HL-60 (cell line): ENCODE measurements around the gene PRR5.

Experiments
- DNase-seq, 2 experiments: peaks; one replicate each; pipeline ENCODE4 v3.0.0-alpha.2; 2010 to 2020; ENCODE audit warnings: low read depth in 1 of 2, low spot score in 1 of 2
- H3K27ac ChIP-seq: fragments of 250-450 bp; sonication (Bioruptor Pico); replicated peaks from 2 replicates; pipeline ENCODE4 v1.5.1; 2020; ENCODE audit warnings: mild to moderate bottlenecking, moderate library complexity
- H3K27me3 ChIP-seq: fragments of 250-450 bp; sonication (Bioruptor Pico); 2 replicates; pipeline ENCODE4 v1.5.1; 2021; ENCODE audit warnings: mild to moderate bottlenecking, moderate library complexity; ENCODE audit not compliant: insufficient read depth, poor library complexity, severe bottlenecking
- H3K4me3 ChIP-seq: replicated peaks from 2 replicates; pipeline ENCODE4 v1.5.1; 2011; ENCODE audit warnings: mild to moderate bottlenecking, control low read depth, low read length; ENCODE audit not compliant: insufficient read depth
- GABPA ChIP-seq: IDR thresholded peaks from 2 replicates; pipeline ENCODE4 v1.6.1; 2012; ENCODE audit warnings: low read depth
- POLR2AphosphoS5 ChIP-seq: IDR thresholded peaks from 2 replicates; pipeline ENCODE4 v1.6.1; 2012; ENCODE audit warnings: low read depth
- REST ChIP-seq: IDR thresholded peaks from 2 replicates; pipeline ENCODE4 v1.6.1; 2012; ENCODE audit warnings: low read depth; ENCODE audit not compliant: insufficient replicate concordance
- SPI1 ChIP-seq: IDR thresholded peaks from 2 replicates; pipeline ENCODE4 v1.6.1; 2012; ENCODE audit warnings: low read depth, mild to moderate bottlenecking, borderline replicate concordance
- TF ChIP-seq, protein P1 (sequence below): IDR thresholded peaks from one replicate; pipeline ENCODE4 v1.5.1; 2011; ENCODE audit warnings: low read length, control low read depth, inconsistent platforms; ENCODE audit not compliant: insufficient read depth

PRR5 gene

DNA sequence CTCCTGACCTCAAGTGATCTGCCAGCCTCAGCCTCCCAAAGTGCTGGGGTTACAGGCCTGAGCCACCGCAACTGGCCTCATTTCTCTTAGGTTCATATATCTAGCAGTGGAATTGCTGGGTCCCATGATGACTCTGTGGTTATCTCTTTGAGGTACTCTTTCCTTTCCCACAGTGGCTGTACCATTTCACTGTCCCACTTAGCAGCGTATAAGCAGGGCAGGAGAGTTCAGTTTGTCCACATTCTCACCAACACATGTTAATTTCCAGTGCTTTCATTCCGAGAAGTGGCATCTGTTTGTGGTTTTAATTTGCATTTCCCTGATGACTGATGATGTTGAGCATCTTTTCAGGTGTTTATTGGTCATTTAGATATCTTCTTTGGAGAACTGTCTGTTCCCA, 16.4 kb downstream of the PRR5 start:
- no peaks in the 10 kb centered on the region for H3K27me3 ChIP-seq
- no peak overlapping the region for H3K27ac ChIP-seq
- no peak overlapping the region for H3K4me3 ChIP-seq
- no peak for TF ChIP-seq SPI1
- TF ChIP-seq GABPA, result no peak
- TF ChIP-seq POLR2AphosphoS5, result no peak
- no peak for TF ChIP-seq REST
- TF ChIP-seq, protein P1, sequence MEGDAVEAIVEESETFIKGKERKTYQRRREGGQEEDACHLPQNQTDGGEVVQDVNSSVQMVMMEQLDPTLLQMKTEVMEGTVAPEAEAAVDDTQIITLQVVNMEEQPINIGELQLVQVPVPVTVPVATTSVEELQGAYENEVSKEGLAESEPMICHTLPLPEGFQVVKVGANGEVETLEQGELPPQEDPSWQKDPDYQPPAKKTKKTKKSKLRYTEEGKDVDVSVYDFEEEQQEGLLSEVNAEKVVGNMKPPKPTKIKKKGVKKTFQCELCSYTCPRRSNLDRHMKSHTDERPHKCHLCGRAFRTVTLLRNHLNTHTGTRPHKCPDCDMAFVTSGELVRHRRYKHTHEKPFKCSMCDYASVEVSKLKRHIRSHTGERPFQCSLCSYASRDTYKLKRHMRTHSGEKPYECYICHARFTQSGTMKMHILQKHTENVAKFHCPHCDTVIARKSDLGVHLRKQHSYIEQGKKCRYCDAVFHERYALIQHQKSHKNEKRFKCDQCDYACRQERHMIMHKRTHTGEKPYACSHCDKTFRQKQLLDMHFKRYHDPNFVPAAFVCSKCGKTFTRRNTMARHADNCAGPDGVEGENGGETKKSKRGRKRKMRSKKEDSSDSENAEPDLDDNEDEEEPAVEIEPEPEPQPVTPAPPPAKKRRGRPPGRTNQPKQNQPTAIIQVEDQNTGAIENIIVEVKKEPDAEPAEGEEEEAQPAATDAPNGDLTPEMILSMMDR, result no peak
- DNase-seq, result no peak

DNA sequence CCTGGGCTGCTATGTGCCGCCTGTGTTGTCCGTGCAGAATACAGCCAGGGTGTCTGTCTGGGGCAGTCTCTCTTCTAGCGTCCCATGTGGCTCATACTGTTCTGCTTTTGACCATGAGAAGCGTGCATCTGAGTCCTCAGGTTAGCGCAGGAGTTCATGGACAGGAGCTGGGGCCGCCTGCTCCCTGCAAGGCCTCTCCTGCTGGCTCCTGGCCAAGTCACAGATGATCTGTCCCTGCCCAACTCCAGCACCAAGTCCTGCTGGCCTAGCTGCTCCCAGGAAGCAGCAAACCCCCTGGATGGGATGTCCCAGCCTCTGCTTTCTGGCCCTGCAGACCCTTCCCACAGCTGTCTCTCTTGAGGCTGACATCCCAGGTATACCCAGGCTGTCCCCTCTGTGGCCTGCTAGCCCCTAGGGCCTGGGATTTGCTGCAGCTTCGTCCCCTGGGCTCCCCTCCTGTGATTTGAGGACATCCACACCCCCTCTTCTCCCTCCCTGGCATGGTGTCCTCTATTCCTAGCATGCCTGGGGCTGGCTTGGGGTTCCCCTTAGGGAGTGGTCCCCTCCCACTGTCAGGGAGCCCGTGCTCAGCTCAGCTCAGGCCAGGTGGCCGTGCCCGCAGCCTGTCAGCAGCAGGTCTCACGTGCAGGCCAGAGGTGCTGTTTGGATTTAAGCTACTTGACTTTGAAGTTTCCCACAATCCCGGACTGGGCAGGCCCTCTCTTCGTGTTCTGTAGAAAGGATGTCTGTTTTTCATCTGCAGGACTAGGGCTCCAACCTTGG, 17.8 kb downstream of the PRR5 start:
- DNase-seq, result no peak
- no peak overlapping the region for H3K4me3 ChIP-seq
- no peak overlapping the region for H3K27ac ChIP-seq
- H3K27me3 ChIP-seq, result no peaks in the 10 kb centered on the region
- TF ChIP-seq POLR2AphosphoS5 (no peak), REST (no peak), SPI1 (no peak), GABPA (no peak)
- TF ChIP-seq, protein P1, result no peak

- H3K27me3 ChIP-seq, result no peaks in the 10 kb centered on the region
- DNase-seq, result no peak
- no peak overlapping the region for H3K4me3 ChIP-seq
- no peak overlapping the region for H3K27ac ChIP-seq
- TF ChIP-seq GABPA, result no peak
- TF ChIP-seq POLR2AphosphoS5, result no peak
- TF ChIP-seq SPI1, result no peak
- TF ChIP-seq, protein P1, result no peak
- no peak for TF ChIP-seq REST
Observed at GRCh38 chr22:44721213-44721612, 19.2 kb downstream of the PRR5 start.
